NB4 (cell line): ENCODE results near the gene TBC1D30.
A peak's percentile ranks its signal among the peaks of the same experiment; 100 is the strongest.

Experiments used
- DNase-seq: peaks from one replicate; pipeline ENCODE4 v3.0.0; 2010; ENCODE audit warnings: low read depth
- H3K4me3 ChIP-seq: one replicate; pipeline ENCODE4 v1.5.1; 2011; ENCODE audit warnings: mild to moderate bottlenecking, low read depth, low read length, moderate library complexity
- CTCF ChIP-seq: IDR thresholded peaks from one replicate; pipeline ENCODE4 v1.5.1; 2012; ENCODE audit warnings: low read depth, low read length
- MAX ChIP-seq: IDR thresholded peaks from 2 replicates; pipeline ENCODE4 v1.6.1; 2011; ENCODE audit warnings: low read depth, low read length
- MYC ChIP-seq: IDR thresholded peaks from 2 replicates; pipeline ENCODE4 v1.6.1; 2011; ENCODE audit warnings: low read depth, low read length
- POLR2A ChIP-seq: IDR thresholded peaks from 2 replicates; pipeline ENCODE4 v1.6.1; 2011; ENCODE audit warnings: mild to moderate bottlenecking; ENCODE audit not compliant: insufficient read length; ENCODE audit errors: extremely low read depth

TBC1D30 gene

GRCh38 chr12:64825143-64826021, 935 bp downstream of the TBC1D30 start:
- DNase-seq = no peak
- TF ChIP-seq CTCF (no peak), MAX (no peak), MYC (no peak), POLR2A (no peak)
- no peak overlapping the region for H3K4me3 ChIP-seq

GRCh38 chr12:64826234-64826633, 1.8 kb downstream of the TBC1D30 start:
- peak; percentile 65 for DNase-seq
- no peak for TF ChIP-seq POLR2A
- TF ChIP-seq MAX = no peak
- TF ChIP-seq MYC = no peak
- TF ChIP-seq CTCF = no peak
- H3K4me3 ChIP-seq = no peak overlapping the region

GRCh38 chr12:64828713-64829112, 4.3 kb downstream of the TBC1D30 start:
- DNase-seq = no peak
- H3K4me3 ChIP-seq = no peak overlapping the region
- TF ChIP-seq POLR2A = no peak
- no peak for TF ChIP-seq MYC
- no peak for TF ChIP-seq CTCF
- TF ChIP-seq MAX = no peak

- H3K4me3 ChIP-seq = no peak overlapping the region
- DNase-seq = no peak
- TF ChIP-seq CTCF (no peak), MYC (no peak), MAX (no peak), POLR2A (no peak)
Observed at GRCh38 chr12:64833928-64834327, 9.5 kb downstream of the TBC1D30 start.

GRCh38 chr12:64835901-64836300, 11.5 kb downstream of the TBC1D30 start:
- DNase-seq = peak; percentile 12
- TF ChIP-seq MAX (no peak), MYC (no peak), CTCF (no peak), POLR2A (no peak)
- H3K4me3 ChIP-seq = no peak overlapping the region
